IPS DF 6.9 (cell line): ENCODE results near the gene ITGB2.

Experiments
- DNase-seq: peaks from one replicate; pipeline ENCODE4 v3.0.0-alpha.2; 2013; ENCODE audit warnings: low read depth, low spot score
- H3K27ac ChIP-seq: one replicate; pipeline ENCODE4 v1.5.1; 2013; ENCODE audit warnings: low read length, control low read depth
- H3K27me3 ChIP-seq: 2 replicates; pipeline ENCODE4 v1.6.1; 2013; ENCODE audit warnings: mild to moderate bottlenecking, low read length; ENCODE audit not compliant: control insufficient read depth, insufficient read depth
- H3K36me3 ChIP-seq: 2 replicates; pipeline ENCODE4 v1.6.1; 2013; ENCODE audit warnings: low read length; ENCODE audit not compliant: control insufficient read depth, insufficient read depth
- H3K4me1 ChIP-seq: 2 replicates; pipeline ENCODE4 v1.6.1; 2013; ENCODE audit warnings: low read length; ENCODE audit not compliant: control insufficient read depth, insufficient read depth
- H3K4me3 ChIP-seq: 2 replicates; pipeline ENCODE4 v1.5.1; 2013; ENCODE audit warnings: mild to moderate bottlenecking, low read length
- H3K9me3 ChIP-seq: 2 replicates; pipeline ENCODE4 v1.6.1; 2013; ENCODE audit warnings: low read length, inconsistent platforms; ENCODE audit not compliant: control insufficient read depth, insufficient read depth
- WGBS: extraction: QIAGEN DNeasy Blood & Tissue Kit; methylation state at CpG from one replicate; pipeline ENCODE4 v1.1.7; 2013; ENCODE audit warnings: mixed read lengths, missing lambda C conversion rate; ENCODE audit not compliant: insufficient read length, insufficient coverage; 5-methylcytosine and 5-hydroxymethylcytosine counted together

ITGB2 gene

GRCh38 chr21:44938772-44939531 is 18.3 kb upstream of the ITGB2 start:
- Histone ChIP-seq H3K36me3 (peaks cover 9% of the 10 kb centered on the region), H3K27ac (no peak overlapping the region), H3K27me3 (peaks cover 2% of the 10 kb centered on the region; the same call in 1 of the 2 replicates), H3K4me3 (peak overlapping the region; percentile 91; the same call in 1 of the 2 replicates), H3K4me1 (0 out of 2 replicates have a peak, but pooled peaks cover 1% of the 10 kb centered on the region), H3K9me3 (no peaks in the 10 kb centered on the region)
- DNase-seq: no peak
- WGBS: no CpG with 5 or more reads among the region's 18 CpGs

GRCh38 chr21:44935533-44935927 is 14.8 kb upstream of the ITGB2 start:
- DNase-seq: no peak
- WGBS: no CpG with 5 or more reads among the region's 10 CpGs
- Histone ChIP-seq H3K9me3 (no peaks in the 10 kb centered on the region), H3K27ac (no peak overlapping the region), H3K4me3 (no peak overlapping the region), H3K36me3 (no peaks in the 10 kb centered on the region), H3K4me1 (peaks cover 3% of the 10 kb centered on the region), H3K27me3 (peaks cover 23% of the 10 kb centered on the region)

GRCh38 chr21:44934797-44935532 is 14.3 kb upstream of the ITGB2 start:
- no CpG with 5 or more reads among the region's 9 CpGs for WGBS

GRCh38 chr21:44934276-44934675 is 13.6 kb upstream of the ITGB2 start:
- Histone ChIP-seq H3K4me1 (peaks cover 5% of the 10 kb centered on the region), H3K27ac (no peak overlapping the region), H3K27me3 (peaks cover 23% of the 10 kb centered on the region)

More at GRCh38 chr21:44934797-44935532, 14.3 kb upstream of the ITGB2 start:
- H3K27me3 ChIP-seq: peaks cover 23% of the 10 kb centered on the region
- no peak for DNase-seq
- H3K27ac ChIP-seq: no peak overlapping the region
- no peaks in the 10 kb centered on the region for H3K36me3 ChIP-seq
- H3K4me3 ChIP-seq: no peak overlapping the region
- H3K4me1 ChIP-seq: peaks cover 6% of the 10 kb centered on the region
- H3K9me3 ChIP-seq: no peaks in the 10 kb centered on the region

GRCh38 chr21:44933918-44934260 is 13.2 kb upstream of the ITGB2 start:
- WGBS: no CpG with 5 or more reads among the region's 6 CpGs
- Histone ChIP-seq H3K27ac (no peak overlapping the region), H3K36me3 (no peaks in the 10 kb centered on the region), H3K9me3 (no peaks in the 10 kb centered on the region), H3K4me1 (peaks cover 5% of the 10 kb centered on the region), H3K4me3 (no peak overlapping the region), H3K27me3 (peaks cover 23% of the 10 kb centered on the region)
- no peak for DNase-seq

More at GRCh38 chr21:44934276-44934675, 13.6 kb upstream of the ITGB2 start:
- H3K9me3 ChIP-seq: no peaks in the 10 kb centered on the region
- DNase-seq: no peak
- WGBS: no CpG with 5 or more reads among the region's 6 CpGs
- no peaks in the 10 kb centered on the region for H3K36me3 ChIP-seq
- H3K4me3 ChIP-seq: no peak overlapping the region

DNA sequence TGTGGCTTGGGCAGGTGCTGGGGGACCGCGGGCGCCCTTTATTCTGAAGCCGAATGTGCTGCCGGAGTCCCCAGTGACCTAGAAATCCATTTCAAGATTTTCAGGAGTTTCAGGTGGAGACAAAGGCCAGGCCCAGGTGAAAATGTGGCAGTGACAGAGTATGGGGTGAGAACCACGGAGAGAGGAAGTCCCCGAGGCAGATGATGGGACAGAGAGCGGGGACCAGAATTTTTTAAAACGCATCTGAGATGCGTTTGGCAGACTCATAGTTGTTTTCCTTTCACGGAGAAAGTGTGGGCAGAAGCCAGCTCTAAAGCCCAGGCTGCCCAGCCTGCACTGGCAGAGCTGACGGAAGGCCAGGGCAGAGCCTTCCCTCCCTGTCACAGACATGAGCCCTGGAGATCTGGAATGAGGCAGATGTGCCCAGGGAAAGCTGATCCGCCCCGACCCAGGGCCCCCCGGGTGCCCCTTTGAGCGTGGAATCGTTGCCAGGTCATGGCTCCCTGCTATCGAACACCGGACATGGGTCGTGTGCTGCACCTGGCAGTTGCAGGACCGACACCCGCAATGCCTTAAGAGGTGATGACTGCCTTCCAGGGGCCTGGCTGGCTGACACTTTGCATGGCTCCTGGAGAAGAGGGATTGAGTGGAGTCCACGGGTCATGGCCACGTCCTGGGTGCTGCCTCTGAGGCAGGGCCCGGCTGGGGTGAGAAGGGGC is 12.7 kb upstream of the ITGB2 start:
- no peaks in the 10 kb centered on the region for H3K36me3 ChIP-seq
- peaks cover 5% of the 10 kb centered on the region for H3K4me1 ChIP-seq
- no peak overlapping the region for H3K27ac ChIP-seq
- WGBS: no CpG with 5 or more reads among the region's 25 CpGs
- peaks cover 23% of the 10 kb centered on the region for H3K27me3 ChIP-seq
- no peaks in the 10 kb centered on the region for H3K9me3 ChIP-seq
- no peak overlapping the region for H3K4me3 ChIP-seq
- no peak for DNase-seq

- Histone ChIP-seq H3K9me3 (no peaks in the 10 kb centered on the region), H3K4me3 (peak overlapping the region; percentile 23; the same call in 1 of the 2 replicates), H3K4me1 (peaks cover 9% of the 10 kb centered on the region), H3K27me3 (peaks cover 23% of the 10 kb centered on the region), H3K36me3 (no peaks in the 10 kb centered on the region), H3K27ac (no peak overlapping the region)
- WGBS: no CpG with 5 or more reads among the region's 68 CpGs
- DNase-seq: no peak
These were observed 11.9 kb upstream of the ITGB2 start for GRCh38 chr21:44932408-44933181.

DNA sequence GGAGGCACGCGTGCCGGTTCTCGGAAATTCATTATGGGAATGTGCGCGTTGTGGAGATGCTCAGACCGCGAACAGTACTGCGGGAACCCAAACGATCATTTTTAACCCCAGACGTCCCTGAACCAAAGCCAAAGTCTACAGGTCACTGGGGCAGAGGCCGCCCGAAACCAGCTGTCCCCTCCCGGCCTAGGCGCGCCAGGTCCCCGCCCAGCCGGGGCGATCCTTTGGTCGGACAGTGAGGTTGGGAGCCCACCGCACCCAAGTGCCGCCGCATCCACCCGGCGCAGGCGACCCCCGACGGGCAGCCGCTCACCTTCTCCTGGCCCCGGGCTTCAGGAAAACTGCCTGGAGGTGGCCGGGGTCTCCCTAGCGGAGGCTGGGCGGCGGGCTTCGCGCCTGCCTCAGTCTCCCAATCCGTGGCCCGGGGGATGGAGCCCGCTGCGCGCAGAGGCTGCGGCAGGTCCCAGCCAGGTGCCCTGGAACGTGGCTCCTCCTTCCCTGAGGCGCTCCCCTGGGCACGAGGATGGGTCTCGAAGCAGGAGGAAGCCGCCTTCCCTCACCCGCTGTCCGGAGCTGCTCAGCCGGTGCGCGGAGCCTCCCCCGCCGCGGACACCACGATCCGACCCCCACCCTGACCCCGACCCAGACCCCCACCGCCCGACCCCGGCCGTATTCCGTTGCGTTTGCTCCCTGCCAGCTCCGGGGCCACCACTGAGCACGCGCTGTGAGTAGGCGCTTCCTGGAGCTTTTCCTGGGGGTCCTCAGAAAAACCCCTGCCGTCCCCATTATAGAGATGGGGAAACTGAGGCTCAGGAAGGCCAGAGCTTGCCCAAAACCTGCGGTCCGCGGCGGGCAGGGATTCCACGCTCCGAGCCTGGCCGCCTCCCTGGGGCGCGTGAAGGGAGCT is 11.1 kb upstream of the ITGB2 start:
- Histone ChIP-seq H3K36me3 (no peaks in the 10 kb centered on the region), H3K27me3 (peaks cover 23% of the 10 kb centered on the region), H3K27ac (no peak overlapping the region), H3K9me3 (no peaks in the 10 kb centered on the region), H3K4me3 (peak overlapping the region; percentile 23; the same call in 1 of the 2 replicates), H3K4me1 (peaks cover 9% of the 10 kb centered on the region)
- no peak for DNase-seq
- no CpG with 5 or more reads among the region's 78 CpGs for WGBS

GRCh38 chr21:44931137-44931500 is 10.4 kb upstream of the ITGB2 start:
- DNase-seq: no peak
- Histone ChIP-seq H3K9me3 (no peaks in the 10 kb centered on the region), H3K36me3 (no peaks in the 10 kb centered on the region), H3K4me3 (peak overlapping the region; percentile 22), H3K4me1 (peaks cover 10% of the 10 kb centered on the region), H3K27ac (no peak overlapping the region), H3K27me3 (peaks cover 23% of the 10 kb centered on the region)
- no CpG with 5 or more reads among the region's 19 CpGs for WGBS
